Tibial nerve (tissue), 4 donors: ENCODE results near the gene TMBIM4. TPM values are rescaled to one million over a fixed set of nuclear protein-coding genes. Genes with fewer than 3 reads are reported as not detected.

Source experiments
- DNase-seq, 2 donors: peaks; one replicate each; pipeline ENCODE4 v3.0.0-alpha.2; 2019; ENCODE audit warnings: low spot score in 2 of 2
- H3K27ac ChIP-seq, 4 donors: fragments of 200-600 bp; sonication (generic) in 3 of 4; one replicate each; pipeline ENCODE4 v1.5.1; 2017 to 2019; ENCODE audit warnings: mild to moderate bottlenecking in 1 of 4
- H3K27me3 ChIP-seq, 2 donors: fragments of 200-600 bp; sonication (generic) in 1 of 2; one replicate each; pipeline versions ENCODE4 v1.5.1 to v1.6.0; 2017 to 2019
- H3K36me3 ChIP-seq, 3 donors: fragments of 200-600 bp; sonication (generic); one replicate each; pipeline ENCODE4 v1.5.1; 2018 to 2019
- H3K4me1 ChIP-seq, 4 donors: fragments of 200-600 bp; sonication (generic) in 3 of 4; one replicate each; pipeline ENCODE4 v1.5.1; 2017 to 2019
- H3K4me3 ChIP-seq, 4 donors: fragments of 200-600 bp; sonication (generic) in 3 of 4; one replicate each; pipeline ENCODE4 v1.5.1; 2017 to 2019; ENCODE audit warnings: mild to moderate bottlenecking in 1 of 4, moderate library complexity in 1 of 4
- H3K9me3 ChIP-seq, 4 donors: fragments of 200-600 bp; sonication (generic) in 3 of 4; one replicate each; pipeline ENCODE4 v1.5.1; 2017 to 2019
- CTCF ChIP-seq, 5 experiments: fragments of 200-600 bp in 3 of 5; fragments of 450-650 bp in 2 of 5; sonication (generic) in 3 of 5; IDR thresholded peaks; one replicate each; pipeline ENCODE4 v1.5.1; 2016 to 2019; ENCODE audit warnings: antibody characterized with exemption in 5 of 5, mild to moderate bottlenecking in 3 of 5, moderate library complexity in 2 of 5
- EP300 ChIP-seq, 2 donors: sonication (generic); formaldehyde crosslinking; IDR thresholded peaks; one replicate each; pipeline ENCODE4 v1.6.1; 2017; ENCODE audit warnings: antibody characterized with exemption in 2 of 2, mild to moderate bottlenecking in 1 of 2
- POLR2A ChIP-seq, 2 donors: fragments of 450-650 bp; IDR thresholded peaks; one replicate each; pipeline ENCODE4 v1.6.1; 2017; ENCODE audit warnings: antibody characterized with exemption in 2 of 2, mild to moderate bottlenecking in 2 of 2, moderate library complexity in 2 of 2
- WGBS, 2 donors: methylation state at CpG; one replicate each; pipeline ENCODE4 v1.1.5; 2018; 5-methylcytosine and 5-hydroxymethylcytosine counted together
- total RNA-seq, 4 donors: library from RNA; depleted of rRNA; stranded (reverse); fragments of >200 nt; gene quantifications; one replicate each; pipeline ENCODE4 v1.1.0, GENCODE V29; 2016

The TMBIM4 gene
- total RNA-seq, 4 donors from 2014 or later, result 101 to 229 (median 199) TPM

- peak; percentile 72 to 73 for DNase-seq
- H3K4me3 ChIP-seq, result peak within 1 kb of the TSS; percentile 73 to 94 (median 86)
- peaks cover 0 to 41% (median 14%) of the 10 kb centered on the region in 4 donors for H3K4me1 ChIP-seq
- no peaks in the 10 kb centered on the region for H3K9me3 ChIP-seq
- peak in 1 of 5 experiments; percentile 24 for TF ChIP-seq CTCF (IDR thresholded peaks at IDR 0.05)
- TF ChIP-seq EP300 (IDR thresholded peaks at IDR 0.05), result peak; percentile 55 to 93
- peak in 1 of 2 donors; percentile 33 for TF ChIP-seq POLR2A (IDR thresholded peaks at IDR 0.05)
- no peaks in the 10 kb centered on the region for H3K27me3 ChIP-seq
- peaks cover 0 to 32% (median 5%) of the 10 kb centered on the region in 3 donors for H3K36me3 ChIP-seq
- WGBS, 2 donors, result 1% methylated on average over 28 of the region's 49 CpGs
- peak within 1 kb of the TSS; percentile 28 to 81 (median 70) for H3K27ac ChIP-seq
Measured at GRCh38 chr12:66130267-66131066, 39.3 kb downstream of the TMBIM4 start, which contains the start of gene LLPH. TSS of gene LLPH (minus strand) at chr12:66130750. CDS start at chr12:66129106, 1,644 bp downstream.

- TF ChIP-seq EP300 (IDR thresholded peaks at IDR 0.05) (no peak), CTCF (IDR thresholded peaks at IDR 0.05) (no peak), POLR2A (IDR thresholded peaks at IDR 0.05) (no peak)
- WGBS, 2 donors, result 5 to 7% methylated on average over 8 of the region's 8 CpGs
- no peaks in the 10 kb centered on the region for H3K9me3 ChIP-seq
Measured at GRCh38 chr12:66129934-66130266, 39.9 kb downstream of the TMBIM4 start.

GRCh38 chr12:66127650-66128049 lies 42.1 kb downstream of the TMBIM4 start:
- peaks cover 0 to 39% (median 14%) of the 10 kb centered on the region in 4 donors for H3K4me1 ChIP-seq
- H3K9me3 ChIP-seq, result no peaks in the 10 kb centered on the region
- no peak overlapping the region for H3K27ac ChIP-seq
- no peak overlapping the region for H3K4me3 ChIP-seq
- no peak for DNase-seq
- peaks cover 3 to 60% (median 17%) of the 10 kb centered on the region in 3 donors for H3K36me3 ChIP-seq
- TF ChIP-seq CTCF (IDR thresholded peaks at IDR 0.05) (no peak), EP300 (IDR thresholded peaks at IDR 0.05) (no peak), POLR2A (IDR thresholded peaks at IDR 0.05) (no peak)
- 74 to 81% methylated on average over 1 of the region's 1 CpG for WGBS, 2 donors
- H3K27me3 ChIP-seq, result no peaks in the 10 kb centered on the region

More at GRCh38 chr12:66129934-66130266, 39.9 kb downstream of the TMBIM4 start:
- DNase-seq, result no peak
- Histone ChIP-seq H3K4me3 (peak overlapping the region; percentile 73 to 94 (median 86)), H3K27ac (peak overlapping the region in 1 of 4 donors; percentile 81), H3K27me3 (no peaks in the 10 kb centered on the region), H3K4me1 (peaks cover 0 to 41% (median 14%) of the 10 kb centered on the region in 4 donors), H3K36me3 (peaks cover 0 to 37% (median 8%) of the 10 kb centered on the region in 3 donors)

GRCh38 chr12:66120477-66120876 lies 49.3 kb downstream of the TMBIM4 start:
- Histone ChIP-seq H3K36me3 (peaks cover 3 to 44% (median 11%) of the 10 kb centered on the region in 3 donors), H3K9me3 (no peaks in the 10 kb centered on the region), H3K27ac (no peak overlapping the region), H3K4me1 (peaks cover 0 to 4% (median 0%) of the 10 kb centered on the region in 4 donors), H3K4me3 (no peak overlapping the region), H3K27me3 (no peaks in the 10 kb centered on the region)
- DNase-seq, result no peak
- WGBS, 2 donors, result 86 to 89% methylated on average over 1 of the region's 1 CpG
- no peak for TF ChIP-seq POLR2A (IDR thresholded peaks at IDR 0.05)

- Histone ChIP-seq H3K36me3 (peaks cover 3 to 38% (median 8%) of the 10 kb centered on the region in 3 donors), H3K4me1 (peaks cover 0 to 4% (median 1%) of the 10 kb centered on the region in 4 donors), H3K9me3 (no peaks in the 10 kb centered on the region), H3K4me3 (no peak overlapping the region), H3K27me3 (no peaks in the 10 kb centered on the region), H3K27ac (no peak overlapping the region)
- DNase-seq, result no peak
- 98% methylated on average over 1 of the region's 1 CpG for WGBS, 2 donors
- TF ChIP-seq POLR2A (IDR thresholded peaks at IDR 0.05) (no peak), EP300 (IDR thresholded peaks at IDR 0.05) (no peak), CTCF (IDR thresholded peaks at IDR 0.05) (no peak)
Measured at GRCh38 chr12:66119870-66120241, 49.9 kb downstream of the TMBIM4 start.
